GM21825 (cell line): Measurements from ENCODE around the gene ATG2A.

ENCODE experiments used
- ATAC-seq: cut with Tn5 transposase; IDR thresholded peaks from one replicate; pipeline ENCODE4 v1.9.1; 2021; ENCODE audit warnings: mild to moderate bottlenecking, moderate library complexity; ENCODE audit not compliant: unreplicated experiment

ATG2A gene

DNA sequence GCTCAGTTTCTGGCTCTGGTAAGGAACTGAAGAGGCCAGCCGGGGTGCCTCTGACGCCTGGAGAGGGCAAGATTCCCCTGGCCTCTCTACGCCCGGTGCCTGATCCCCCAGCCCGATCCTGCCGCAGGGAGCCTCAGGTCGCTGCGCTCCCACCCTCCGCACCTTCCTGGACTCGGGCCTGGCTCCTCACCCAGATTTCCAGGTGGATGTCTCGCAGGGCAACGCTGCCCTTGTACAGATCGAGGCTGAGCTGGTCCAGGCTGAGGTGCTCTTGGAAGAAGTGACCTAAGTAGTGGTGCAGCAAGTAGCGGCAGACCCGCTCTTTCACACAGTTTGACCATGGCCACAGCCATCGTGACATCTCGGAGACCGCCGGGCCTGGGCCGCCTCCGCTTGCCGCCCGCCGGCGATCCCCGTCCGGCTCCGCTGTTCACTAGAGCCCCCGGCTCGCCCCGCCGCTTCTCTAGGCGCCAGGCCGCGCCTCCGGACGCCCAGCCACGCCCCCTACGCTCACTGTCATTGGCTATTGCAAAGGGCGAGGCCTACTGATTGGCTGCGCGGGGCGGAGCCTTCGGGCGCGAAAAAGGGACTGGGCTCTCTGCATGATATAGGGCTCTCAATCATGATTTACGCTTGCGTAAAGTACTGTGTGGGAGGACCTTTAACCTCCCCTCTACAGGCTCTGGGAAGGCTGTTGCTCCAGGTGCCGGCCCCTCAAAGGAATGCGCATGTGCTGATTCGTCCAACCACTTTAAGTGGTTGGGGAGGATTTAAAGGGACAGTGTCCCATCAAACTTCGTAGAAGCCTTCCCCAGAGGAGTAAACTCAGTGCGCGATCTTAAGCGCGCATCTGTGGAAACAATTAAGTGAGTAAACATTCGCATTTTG, at the start of gene ATG2A:
TSS of gene ATG2A (minus strand) at position 435 of the 888 bp plus-strand sequence. CDS start at position 361, 74 bp downstream.
- ATAC-seq: peak; percentile 89

DNA sequence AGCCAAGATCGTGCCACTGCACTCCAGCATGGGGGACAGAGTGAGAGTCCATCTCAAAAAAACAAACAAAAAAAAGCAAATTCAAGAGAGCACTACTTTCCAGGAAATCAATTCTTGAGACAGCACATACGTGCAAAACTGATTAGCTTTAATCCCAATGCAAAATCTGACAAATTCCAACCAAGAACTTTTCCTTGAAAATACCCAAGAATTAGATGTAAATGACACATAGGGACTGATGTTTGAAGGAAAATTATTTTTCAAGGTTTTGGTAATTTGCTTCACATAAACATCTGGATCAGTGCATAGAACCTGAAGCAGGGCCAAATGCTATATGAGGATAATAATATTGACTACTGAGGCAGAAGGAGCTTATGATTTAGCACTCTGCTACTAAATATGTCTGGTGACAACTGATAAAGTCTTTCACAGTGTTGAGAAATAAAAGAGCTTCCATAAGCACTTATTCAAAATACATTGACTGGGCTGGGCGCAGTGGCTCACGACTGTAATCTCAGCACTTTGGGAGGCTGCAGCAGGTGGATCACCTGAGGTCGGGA, 46.1 kb upstream of the ATG2A start:
- no peak for ATAC-seq

DNA sequence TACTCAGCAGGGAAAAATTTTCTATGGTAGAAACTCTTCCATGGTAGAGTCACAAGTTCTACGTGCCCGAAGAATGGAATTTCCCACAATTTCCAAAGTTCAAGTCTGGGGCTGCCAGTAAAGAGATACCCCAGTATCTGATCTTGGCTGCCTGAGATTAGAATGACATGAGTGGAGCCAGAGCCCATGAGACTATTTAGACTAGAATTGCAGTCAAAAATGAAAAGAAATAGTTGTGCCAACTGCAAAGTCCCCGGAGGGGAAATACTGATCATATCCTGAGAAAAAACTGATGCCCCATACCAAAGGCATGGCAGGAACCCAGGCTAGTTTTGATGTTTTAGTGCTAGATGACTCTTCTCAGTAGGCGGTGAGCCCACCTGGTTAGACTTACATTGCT, 43.7 kb upstream of the ATG2A start:
- ATAC-seq: no peak

DNA sequence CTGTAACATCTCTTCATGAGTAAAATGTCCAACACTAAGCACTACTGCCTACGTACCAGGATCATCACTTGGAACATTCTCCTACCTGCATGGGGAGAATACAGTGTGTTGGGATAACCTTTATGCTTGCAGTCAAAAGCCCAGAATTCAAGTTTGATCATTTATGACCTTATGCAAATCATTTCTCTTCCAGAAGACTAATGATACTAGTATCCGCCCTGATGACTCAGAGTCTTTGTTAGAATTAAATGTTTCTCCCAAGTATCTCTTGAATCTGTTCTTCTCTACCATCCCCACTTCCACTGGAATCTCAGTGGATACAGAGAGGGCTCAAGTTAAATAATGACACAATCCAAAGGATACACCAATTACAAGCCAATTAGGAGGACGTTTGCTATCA, 42.5 kb upstream of the ATG2A start:
- no peak for ATAC-seq

DNA sequence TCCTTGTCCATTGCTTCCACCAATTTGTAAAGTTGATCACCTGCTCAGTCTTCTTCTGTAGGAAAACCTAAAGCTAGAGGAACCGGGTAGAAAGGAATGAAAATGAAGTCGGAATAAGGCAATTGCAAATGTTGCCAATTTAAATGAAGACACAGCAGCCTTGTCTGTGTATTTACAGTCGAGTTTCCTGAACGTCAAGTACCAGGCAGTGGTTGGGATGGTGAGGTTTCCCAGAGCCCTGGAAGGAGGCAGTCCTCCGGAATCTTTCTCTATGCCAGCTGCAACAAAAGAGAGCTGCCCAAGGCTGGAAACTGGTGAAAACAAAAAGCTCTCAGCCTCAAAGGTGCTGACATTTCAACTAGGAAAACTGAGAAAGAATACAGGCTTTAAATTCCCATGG, 37.2 kb upstream of the ATG2A start:
- no peak for ATAC-seq

DNA sequence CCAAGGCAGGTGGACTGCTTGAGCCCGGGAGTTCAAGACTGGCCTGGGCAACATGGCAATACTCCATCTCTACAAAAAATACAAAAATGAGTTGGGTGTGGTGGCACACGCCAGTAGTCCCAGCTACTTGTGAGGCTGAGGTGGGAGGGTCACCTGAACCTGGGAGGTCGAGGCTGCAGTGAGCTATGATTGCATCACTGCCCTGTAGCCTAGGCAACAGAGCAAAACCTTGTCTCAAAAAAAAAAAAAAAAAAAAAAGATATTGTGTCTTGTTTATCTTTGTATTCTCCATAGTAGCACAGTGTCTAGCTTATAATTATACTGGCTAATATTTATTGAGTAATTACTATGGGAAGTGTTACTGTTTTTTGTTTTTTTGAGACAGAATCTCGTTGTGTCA, 34.5 kb upstream of the ATG2A start:
- no peak for ATAC-seq

DNA sequence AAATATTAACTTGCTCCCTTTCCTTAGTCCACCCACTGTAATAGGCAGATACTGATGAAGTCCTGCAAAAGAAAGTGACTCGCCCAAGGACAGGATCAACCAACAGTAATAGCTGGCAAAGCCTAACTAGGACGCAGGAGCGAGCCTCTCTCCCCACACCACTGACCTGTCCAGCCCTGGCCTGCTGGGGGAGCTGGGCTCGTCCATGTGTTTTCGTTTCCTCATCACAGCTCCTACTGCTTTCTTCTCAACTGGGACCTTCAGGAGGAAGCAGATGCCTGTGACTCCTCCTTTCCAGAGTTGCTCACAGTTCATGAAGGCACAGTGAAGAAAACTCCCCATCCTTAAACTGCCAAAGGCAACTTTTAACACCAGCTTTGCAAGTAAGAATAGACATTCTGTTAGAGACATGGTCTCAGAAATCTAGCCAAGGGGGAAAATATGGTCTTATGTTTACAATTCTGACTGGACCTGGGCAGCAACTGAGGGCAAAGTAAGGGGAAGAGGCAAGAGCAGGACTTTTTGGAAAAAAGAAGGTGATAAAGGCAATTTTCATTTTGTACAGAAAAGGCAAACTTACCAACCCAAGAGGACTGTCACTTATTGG, 30.3 kb upstream of the ATG2A start:
- ATAC-seq: no peak

DNA sequence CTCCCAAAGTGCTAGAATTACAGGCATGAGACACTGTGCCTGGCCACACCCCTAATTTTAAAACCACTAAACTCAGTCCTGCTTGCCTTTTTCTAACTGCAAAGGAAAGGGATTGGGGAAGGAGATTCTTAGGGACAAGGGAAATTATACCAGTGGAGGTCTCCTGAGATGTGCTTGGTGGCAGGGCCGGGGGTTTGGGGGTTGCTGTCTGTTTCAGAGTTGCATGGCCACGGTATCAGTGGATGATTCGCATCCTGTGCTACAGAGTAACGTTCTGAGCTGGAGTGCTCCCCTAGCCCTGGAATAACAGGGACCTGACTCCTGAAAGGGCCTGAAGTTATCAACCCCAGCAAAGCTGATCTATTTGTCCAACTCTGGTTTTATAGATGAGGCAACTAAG, 19.5 kb upstream of the ATG2A start:
- ATAC-seq: no peak

DNA sequence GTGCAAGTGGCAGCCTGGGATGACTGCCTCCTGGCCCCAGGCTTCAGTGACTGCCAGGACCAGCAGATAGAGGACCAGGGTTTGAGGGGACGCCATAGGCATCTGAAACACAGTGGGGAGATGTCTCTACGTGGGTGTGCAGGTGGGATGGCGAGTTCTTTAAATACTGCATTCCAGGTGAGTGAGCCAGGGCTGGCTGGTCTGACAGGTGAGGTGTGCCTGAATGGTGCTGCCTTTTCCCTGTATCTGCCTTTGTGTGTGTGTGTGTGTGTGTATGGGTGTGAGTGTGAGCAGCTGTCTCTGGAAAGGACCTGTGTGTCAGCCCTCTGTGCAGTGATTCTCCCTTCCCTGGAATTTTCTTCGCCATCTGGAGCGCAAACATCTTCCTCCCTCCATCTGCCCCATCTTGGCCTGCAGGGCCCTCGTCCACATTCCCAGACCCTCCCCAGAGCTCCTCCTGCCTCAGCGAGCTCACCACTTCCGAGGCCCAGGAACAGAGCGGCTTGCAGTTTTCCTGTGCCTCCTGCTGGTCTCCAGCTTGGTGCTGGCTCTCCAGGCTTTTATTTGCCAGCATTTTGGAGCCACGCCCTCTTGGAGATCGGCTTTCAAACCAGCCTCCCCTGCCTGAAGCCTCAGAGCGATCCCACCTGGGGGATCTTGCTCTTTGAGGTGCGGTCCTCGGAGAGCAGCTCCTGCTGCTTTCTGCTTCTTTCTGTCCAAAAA, 18.5 kb upstream of the ATG2A start, which contains the start of gene GPHA2:
TSS of gene GPHA2 (minus strand) at position 535 of the 723 bp plus-strand sequence. CDS start at position 102, 433 bp downstream.
- no peak for ATAC-seq

DNA sequence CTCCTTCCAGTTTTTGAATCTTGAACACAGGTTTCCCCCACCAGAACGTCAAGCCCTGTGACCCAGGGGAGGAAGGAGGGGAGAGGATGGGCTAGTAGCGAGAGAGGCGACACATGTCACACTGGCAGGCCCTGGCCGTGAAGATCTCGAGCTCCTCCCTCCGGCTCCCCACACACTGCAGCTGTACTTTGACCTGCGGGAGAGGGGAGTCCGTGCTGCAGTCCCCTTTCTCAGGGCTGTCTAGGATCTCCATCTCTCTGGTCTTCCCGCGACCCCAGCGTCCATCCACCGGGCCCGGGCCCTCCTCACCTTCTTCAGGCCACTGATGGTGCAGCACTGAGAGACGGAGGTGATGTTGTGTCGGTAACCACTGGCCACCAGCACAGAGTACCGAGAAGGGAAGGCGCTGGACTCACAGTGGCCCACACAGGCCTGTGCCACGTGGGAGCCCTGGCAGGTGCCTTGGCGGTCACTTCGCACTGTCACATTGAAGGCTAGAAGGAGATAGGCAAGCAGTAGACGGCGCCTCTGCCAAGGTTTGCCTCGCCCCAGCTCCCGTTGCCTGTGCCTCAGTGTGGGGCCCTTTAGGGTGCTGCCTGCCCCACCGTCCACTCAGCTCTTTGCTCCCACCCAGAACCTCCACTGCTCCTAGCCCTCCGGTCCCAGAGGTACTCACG, 17.8 kb upstream of the ATG2A start:
- no peak for ATAC-seq

DNA sequence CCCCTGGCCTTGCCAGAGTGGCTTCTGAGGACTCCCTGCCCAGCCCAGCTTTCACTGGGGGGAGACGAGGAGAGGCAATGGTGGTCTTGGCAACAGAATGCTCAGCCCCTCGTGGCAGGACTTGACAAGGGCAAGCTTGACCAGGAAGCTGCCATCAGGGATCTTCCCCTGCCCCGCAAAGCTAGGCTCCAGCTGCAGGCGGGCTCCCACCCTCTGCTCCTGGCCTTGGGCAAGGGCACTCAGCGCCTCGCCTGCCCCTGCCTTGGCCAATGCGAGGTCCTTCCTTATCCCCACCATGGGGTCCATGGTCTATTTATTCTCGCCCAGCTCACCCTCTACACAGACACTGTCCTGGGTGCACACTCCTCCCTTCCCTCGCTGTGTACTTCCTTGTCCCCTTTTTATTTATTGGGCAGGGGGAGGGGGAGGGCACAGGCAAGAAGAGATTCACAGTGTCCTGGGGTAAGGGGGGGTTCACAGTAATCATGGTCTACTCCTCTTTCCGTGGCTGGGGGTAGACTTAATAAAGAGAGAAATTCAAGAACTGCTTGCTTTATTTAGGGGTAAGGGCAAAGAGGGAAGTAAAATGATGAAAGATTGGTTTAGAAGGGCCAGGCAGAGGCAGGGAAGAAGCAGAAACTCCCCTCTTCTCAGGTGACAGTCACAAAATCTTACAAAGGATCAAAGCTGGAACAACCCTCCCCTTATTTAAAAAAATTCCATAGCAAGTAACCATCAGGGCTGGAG, 17.1 kb upstream of the ATG2A start:
- ATAC-seq: no peak

DNA sequence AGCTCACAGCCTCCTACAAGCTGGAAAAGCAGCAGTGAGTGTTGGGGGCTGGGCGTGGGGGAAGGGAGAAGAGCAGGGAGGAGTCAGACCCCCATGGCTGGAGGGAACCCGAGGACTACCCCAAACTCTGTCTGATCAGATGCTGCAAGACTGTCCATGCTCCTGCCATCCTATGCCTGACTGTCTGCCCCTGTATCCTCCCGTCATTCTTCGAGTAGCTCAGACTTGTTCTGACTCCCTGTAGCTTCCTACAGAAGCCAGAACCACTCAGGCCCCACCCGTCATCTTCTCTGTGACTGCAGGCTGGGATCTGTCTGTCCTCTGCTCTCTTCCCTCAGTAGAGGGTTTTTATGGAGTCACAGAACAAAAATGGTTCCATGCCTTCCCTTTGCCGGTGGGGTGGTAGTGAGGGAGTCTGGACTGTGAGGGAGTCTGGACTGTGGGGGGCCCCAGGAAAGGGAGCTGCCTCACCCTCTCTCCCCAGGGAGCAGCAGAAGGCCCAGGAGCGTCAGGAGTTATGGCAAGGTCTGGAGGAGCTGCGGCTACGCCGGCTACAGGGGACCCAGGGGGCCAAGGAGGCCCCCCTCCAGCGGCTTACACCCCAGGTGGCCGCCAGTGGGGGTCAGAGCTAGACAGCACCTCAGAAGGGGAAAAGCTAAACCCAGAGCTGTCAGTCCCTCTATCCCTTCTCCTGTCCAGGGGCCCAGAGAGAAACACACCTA, 16.4 kb upstream of the ATG2A start:
- no peak for ATAC-seq

DNA sequence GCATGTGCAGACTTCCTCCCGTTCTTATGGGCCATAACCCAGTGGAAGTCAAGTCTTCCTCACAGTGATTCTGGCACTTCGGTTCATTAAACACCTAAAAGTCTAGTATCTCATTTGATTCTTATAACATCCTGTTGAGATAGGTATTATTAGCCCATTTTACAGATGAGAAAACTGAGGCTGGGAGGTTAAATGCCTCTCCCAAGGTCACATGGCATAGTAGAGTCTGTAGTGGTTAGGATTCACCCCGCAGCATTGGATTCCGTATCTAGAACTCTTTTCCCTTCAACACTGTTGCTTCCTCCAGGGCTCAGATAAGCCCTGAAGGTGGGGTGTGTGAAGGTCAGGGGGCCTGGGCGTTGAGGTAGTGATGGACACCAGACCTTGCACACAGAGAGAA, 15.3 kb upstream of the ATG2A start:
- no peak for ATAC-seq

DNA sequence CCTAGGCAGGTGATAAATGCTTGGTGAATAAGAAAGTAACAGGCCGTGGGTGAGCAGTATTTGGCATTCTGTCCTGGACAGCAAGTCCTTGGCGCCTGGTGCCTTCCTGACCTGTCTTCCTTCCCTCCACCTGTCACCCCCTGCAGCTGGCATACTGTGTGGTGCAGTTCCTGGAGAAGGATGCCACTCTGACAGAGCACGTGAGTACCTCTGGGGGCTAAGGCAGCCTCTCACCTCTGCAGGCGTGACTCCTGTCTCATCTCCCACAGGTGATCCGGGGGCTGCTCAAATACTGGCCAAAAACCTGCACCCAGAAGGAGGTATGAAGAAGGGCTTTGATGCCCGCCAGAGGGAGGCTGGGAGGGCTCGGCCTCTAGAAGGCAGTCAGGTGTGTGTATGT, 14.3 kb upstream of the ATG2A start:
- ATAC-seq: no peak

DNA sequence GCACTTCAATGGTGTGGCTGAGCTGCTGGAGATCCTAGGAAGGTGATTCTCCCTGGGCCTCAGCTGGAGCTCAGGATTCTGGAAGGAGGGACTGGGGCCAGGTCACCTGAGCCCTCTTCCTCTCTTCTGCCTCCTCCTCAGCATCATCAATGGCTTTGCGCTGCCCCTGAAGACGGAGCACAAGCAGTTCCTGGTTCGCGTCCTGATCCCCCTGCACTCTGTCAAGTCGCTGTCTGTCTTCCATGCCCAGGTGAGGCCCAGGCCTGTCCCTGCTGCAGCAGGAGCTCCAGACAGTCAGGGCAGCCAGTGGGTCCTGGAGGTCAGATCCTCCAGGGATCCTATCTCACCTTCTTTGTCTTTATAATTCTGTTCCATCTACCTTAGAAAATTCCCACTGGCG, 13.3 kb upstream of the ATG2A start:
- no peak for ATAC-seq

DNA sequence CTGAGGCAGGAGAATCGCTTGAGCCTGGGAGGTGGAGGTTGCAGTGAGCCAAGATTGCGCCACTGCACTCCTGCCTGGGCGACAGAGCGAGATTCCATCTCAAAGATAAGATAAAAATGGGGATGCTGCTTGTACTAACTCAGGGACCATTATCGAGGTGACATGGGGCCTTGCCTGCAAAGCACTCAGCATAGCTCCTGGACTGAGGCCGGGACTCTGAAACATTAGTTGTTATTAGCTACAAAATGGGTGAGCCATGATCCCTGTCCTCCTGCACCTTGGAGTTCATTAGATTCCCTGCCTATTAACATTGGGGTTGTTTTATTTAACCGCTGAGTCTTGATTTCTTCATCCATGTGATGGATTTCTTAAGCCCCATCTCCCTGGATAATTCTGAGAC, 12.6 kb upstream of the ATG2A start:
- no peak for ATAC-seq

DNA sequence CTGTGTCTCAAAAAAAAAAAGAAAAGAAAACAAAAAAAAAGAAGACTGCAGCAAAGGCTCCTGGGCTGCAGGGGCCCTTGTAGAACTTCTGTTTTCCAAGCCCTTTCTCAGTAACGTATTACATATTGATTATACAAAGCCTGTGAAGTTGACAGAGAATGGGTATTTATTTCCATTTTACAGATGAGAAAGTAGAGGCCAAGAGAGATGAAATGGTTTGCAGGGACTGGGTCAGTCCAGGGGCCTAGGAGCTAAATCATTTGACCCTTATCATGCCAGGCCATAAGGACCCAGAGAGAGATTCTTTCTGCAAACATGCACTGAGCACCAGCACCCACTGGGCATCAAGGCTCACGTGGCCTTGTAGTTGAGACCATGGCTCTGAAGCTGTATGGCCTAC, 11.9 kb upstream of the ATG2A start:
- no peak for ATAC-seq

DNA sequence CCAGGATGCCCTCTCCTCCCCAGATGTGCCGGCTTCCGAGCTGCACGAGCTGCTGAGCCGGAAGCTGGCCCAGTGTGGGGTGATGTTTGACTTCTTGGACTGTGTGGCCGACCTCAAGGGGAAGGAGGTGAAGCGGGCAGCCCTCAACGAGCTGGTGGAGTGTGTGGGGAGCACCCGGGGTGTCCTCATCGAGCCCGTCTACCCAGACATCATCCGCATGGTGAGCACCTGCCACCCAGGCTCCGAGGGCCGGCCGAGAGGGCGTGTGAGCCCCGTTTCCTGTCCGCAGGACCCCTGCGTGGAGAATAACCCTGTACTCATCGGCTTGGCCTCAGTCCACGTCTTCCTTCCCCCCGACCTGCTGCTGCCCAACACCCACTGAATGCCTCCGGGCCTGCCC, 9.7 kb upstream of the ATG2A start:
- ATAC-seq: no peak
